ENCODE data around the gene LDLRAD2. TPM values are rescaled to one million over a fixed set of nuclear protein-coding genes. Genes with fewer than 3 reads are reported as not detected.

Gene LDLRAD2
- total and polyA plus RNA-seq, 5 experiments from 2014 or later: not detected

GRCh38 chr1:21841852-21842466 lies 29.9 kb downstream of the LDLRAD2 start:
- no peak overlapping the region for H3K27ac Mint-ChIP-seq
- no peaks in the 10 kb centered on the region for H3K36me3 Mint-ChIP-seq
- no peak overlapping the region for H3K4me3 Mint-ChIP-seq
- DNase-seq (no peak), ATAC-seq (no peak)
- no peaks in the 10 kb centered on the region for H3K27me3 Mint-ChIP-seq
- no peaks in the 10 kb centered on the region for H3K9me3 Mint-ChIP-seq
- POLR2A ChIA-PET: no interaction called here
- no peaks in the 10 kb centered on the region for H3K4me1 Mint-ChIP-seq

- Mint-ChIP-seq H3K27ac (no peak overlapping the region), H3K4me1 (no peaks in the 10 kb centered on the region), H3K9me3 (no peaks in the 10 kb centered on the region), H3K36me3 (no peaks in the 10 kb centered on the region), H3K27me3 (no peaks in the 10 kb centered on the region), H3K4me3 (no peak overlapping the region)
- POLR2A ChIA-PET: no interaction called here
- no peak for ATAC-seq
- DNase-seq: no peak
These were observed 30.6 kb downstream of the LDLRAD2 start for GRCh38 chr1:21842606-21843162.

GRCh38 chr1:21843208-21843607 lies 31.1 kb downstream of the LDLRAD2 start:
- H3K36me3 Mint-ChIP-seq: no peaks in the 10 kb centered on the region
- H3K27me3 Mint-ChIP-seq: no peaks in the 10 kb centered on the region
- POLR2A ChIA-PET: no interaction called here
- H3K9me3 Mint-ChIP-seq: no peaks in the 10 kb centered on the region
- H3K4me1 Mint-ChIP-seq: no peaks in the 10 kb centered on the region
- ATAC-seq (no peak), DNase-seq (no peak)
- H3K27ac Mint-ChIP-seq: peak overlapping the region in 1 of 10 donors; percentile 27
- no peak overlapping the region for H3K4me3 Mint-ChIP-seq

GRCh38 chr1:21843996-21844395 lies 31.9 kb downstream of the LDLRAD2 start:
- Mint-ChIP-seq H3K4me1 (no peaks in the 10 kb centered on the region), H3K4me3 (no peak overlapping the region), H3K27me3 (no peaks in the 10 kb centered on the region), H3K36me3 (no peaks in the 10 kb centered on the region), H3K27ac (peak overlapping the region in 1 of 10 donors; percentile 40), H3K9me3 (no peaks in the 10 kb centered on the region)
- DNase-seq (no peak), ATAC-seq (no peak)
- POLR2A ChIA-PET: no interaction called here

- ATAC-seq (no peak), DNase-seq (no peak)
- H3K27ac Mint-ChIP-seq: no peak overlapping the region
- no peaks in the 10 kb centered on the region for H3K36me3 Mint-ChIP-seq
- H3K27me3 Mint-ChIP-seq: no peaks in the 10 kb centered on the region
- H3K9me3 Mint-ChIP-seq: no peaks in the 10 kb centered on the region
- POLR2A ChIA-PET: no interaction called here
- H3K4me3 Mint-ChIP-seq: no peak overlapping the region
- H3K4me1 Mint-ChIP-seq: no peaks in the 10 kb centered on the region
These were observed 33.9 kb downstream of the LDLRAD2 start for GRCh38 chr1:21845646-21846641.

GRCh38 chr1:21847223-21848205 lies 35.4 kb downstream of the LDLRAD2 start:
- no peak for ATAC-seq
- POLR2A ChIA-PET: no interaction called here
- H3K9me3 Mint-ChIP-seq: no peaks in the 10 kb centered on the region

GRCh38 chr1:21848524-21849174 lies 36.6 kb downstream of the LDLRAD2 start:
- POLR2A ChIA-PET: no interaction called here
- Mint-ChIP-seq H3K9me3 (no peaks in the 10 kb centered on the region), H3K27me3 (no peaks in the 10 kb centered on the region), H3K4me3 (no peak overlapping the region), H3K27ac (no peak overlapping the region), H3K4me1 (peaks cover 0 to 2% (median under 1%) of the 10 kb centered on the region in 4 donors), H3K36me3 (no peaks in the 10 kb centered on the region)
- DNase-seq (no peak), ATAC-seq (no peak)

More at GRCh38 chr1:21847223-21848205, 35.4 kb downstream of the LDLRAD2 start:
- Mint-ChIP-seq H3K4me1 (peaks cover 0 to 2% (median under 1%) of the 10 kb centered on the region in 4 donors), H3K36me3 (no peaks in the 10 kb centered on the region), H3K27me3 (no peaks in the 10 kb centered on the region), H3K4me3 (no peak overlapping the region), H3K27ac (no peak overlapping the region)
- DNase-seq: no peak

GRCh38 chr1:21849909-21850576 lies 38.0 kb downstream of the LDLRAD2 start:
- ATAC-seq: no peak
- H3K4me3 Mint-ChIP-seq: no peak overlapping the region
- no peaks in the 10 kb centered on the region for H3K36me3 Mint-ChIP-seq
- POLR2A ChIA-PET: interaction anchor here (0.7 kb wide), 1 partner anchor 72 kb away, joined by 3 read pairs; no protein-coding TSS in a partner anchor
- no peak for DNase-seq
- no peaks in the 10 kb centered on the region for H3K9me3 Mint-ChIP-seq
- H3K27ac Mint-ChIP-seq: no peak overlapping the region
- peaks cover 0 to 2% (median under 1%) of the 10 kb centered on the region in 4 donors for H3K4me1 Mint-ChIP-seq
- no peaks in the 10 kb centered on the region for H3K27me3 Mint-ChIP-seq

GRCh38 chr1:21851430-21852250 lies 39.6 kb downstream of the LDLRAD2 start:
- POLR2A ChIA-PET: interaction anchor here (0.6 kb wide), 1 partner anchor 136 kb away, joined by 3 read pairs; no protein-coding TSS in a partner anchor
- H3K9me3 Mint-ChIP-seq: no peaks in the 10 kb centered on the region
- no peak overlapping the region for H3K4me3 Mint-ChIP-seq
- no peaks in the 10 kb centered on the region for H3K27me3 Mint-ChIP-seq
- no peaks in the 10 kb centered on the region for H3K36me3 Mint-ChIP-seq
- ATAC-seq (no peak), DNase-seq (no peak)
- H3K4me1 Mint-ChIP-seq: peaks cover 0 to 2% (median under 1%) of the 10 kb centered on the region in 4 donors
- H3K27ac Mint-ChIP-seq: no peak overlapping the region

GRCh38 chr1:21852282-21853130 lies 40.4 kb downstream of the LDLRAD2 start:
- Mint-ChIP-seq H3K4me1 (peaks cover 0 to 3% (median 2%) of the 10 kb centered on the region in 4 donors), H3K9me3 (no peaks in the 10 kb centered on the region), H3K27me3 (no peaks in the 10 kb centered on the region), H3K36me3 (no peaks in the 10 kb centered on the region), H3K4me3 (no peak overlapping the region), H3K27ac (no peak overlapping the region)
- POLR2A ChIA-PET: no interaction called here
- DNase-seq: no peak
- no peak for ATAC-seq
